Fibroblast of pulmonary artery (primary cell): ENCODE results near the gene GDPGP1.

Experiments
- DNase-seq: peaks from one replicate; pipeline ENCODE4 v3.0.0-alpha.2; 2010; ENCODE audit warnings: low read depth
- H3K4me3 ChIP-seq: replicated peaks from 2 replicates; pipeline ENCODE4 v1.5.1; 2011; ENCODE audit warnings: low read depth, mild to moderate bottlenecking, control low read depth, low read length, moderate library complexity
- CTCF ChIP-seq: IDR thresholded peaks from 2 replicates; pipeline ENCODE4 v1.5.1; 2011; ENCODE audit warnings: mild to moderate bottlenecking, control low read depth, low read length, inconsistent platforms; ENCODE audit errors: missing control alignments

GDPGP1 gene

DNA sequence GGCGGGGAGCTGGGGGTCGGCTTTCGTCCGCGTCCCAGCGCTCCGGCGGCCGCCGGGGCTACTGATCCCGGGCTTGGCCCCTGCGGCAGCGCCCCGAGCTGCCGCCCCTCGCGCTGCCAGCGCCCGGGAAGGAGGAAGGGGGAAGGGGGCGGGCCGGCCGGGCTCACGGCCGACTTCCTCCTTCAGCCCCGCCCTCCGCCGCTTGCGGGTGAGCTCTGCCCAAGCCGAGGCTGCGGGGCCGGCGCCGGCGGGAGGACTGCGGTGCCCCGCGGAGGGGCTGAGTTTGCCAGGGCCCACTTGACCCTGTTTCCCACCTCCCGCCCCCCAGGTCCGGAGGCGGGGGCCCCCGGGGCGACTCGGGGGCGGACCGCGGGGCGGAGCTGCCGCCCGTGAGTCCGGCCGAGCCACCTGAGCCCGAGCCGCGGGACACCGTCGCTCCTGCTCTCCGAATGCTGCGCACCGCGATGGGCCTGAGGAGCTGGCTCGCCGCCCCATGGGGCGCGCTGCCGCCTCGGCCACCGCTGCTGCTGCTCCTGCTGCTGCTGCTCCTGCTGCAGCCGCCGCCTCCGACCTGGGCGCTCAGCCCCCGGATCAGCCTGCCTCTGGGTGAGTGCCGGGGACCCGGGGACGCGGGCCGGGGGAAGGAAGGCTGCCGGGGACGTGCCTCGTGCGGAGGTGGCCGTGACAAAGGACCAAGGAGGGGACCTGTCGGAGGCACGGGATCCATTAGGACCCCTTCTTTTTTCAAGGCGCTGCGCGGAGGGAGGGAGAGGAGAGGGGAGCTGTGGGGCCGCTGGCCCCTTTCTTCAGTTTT lies 32.7 kb upstream of the GDPGP1 start, which contains the start of gene SEMA4B:
Gene SEMA4B (plus strand): TSS at position 201 of the 814 bp plus-strand sequence. CDS start 249 bp downstream, at position 450.
- peak; percentile 35 for DNase-seq

DNA sequence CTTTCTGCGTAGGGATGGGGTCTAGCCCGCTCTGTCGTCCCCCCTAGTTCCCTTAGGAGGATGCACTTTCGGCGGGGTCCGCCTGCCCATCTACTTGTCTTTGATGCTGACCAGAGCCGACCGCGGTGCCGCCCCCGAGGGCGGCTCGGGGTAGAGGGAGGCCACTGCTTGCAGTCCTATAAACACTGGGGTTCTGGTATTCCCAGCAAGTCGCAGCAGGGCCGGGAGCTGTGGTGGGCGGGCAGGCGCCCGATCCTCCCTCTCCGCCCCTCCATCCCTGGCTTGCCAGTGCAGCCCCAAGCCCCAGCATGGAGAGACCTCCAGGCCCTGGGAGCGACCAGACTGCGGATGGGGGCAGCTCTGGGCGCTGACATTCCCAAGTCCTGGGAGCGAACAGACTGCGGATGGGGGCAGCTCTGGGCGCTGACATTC lies 32.0 kb upstream of the GDPGP1 start:
- no peak for DNase-seq
- TF ChIP-seq CTCF, result no peak
- H3K4me3 ChIP-seq, result peak overlapping the region; percentile 58

More for the DNA sequence above, 32.7 kb upstream of the GDPGP1 start, which contains the start of gene SEMA4B:
- peak within 1 kb of the TSS; percentile 58 for H3K4me3 ChIP-seq
- no peak for TF ChIP-seq CTCF

DNA sequence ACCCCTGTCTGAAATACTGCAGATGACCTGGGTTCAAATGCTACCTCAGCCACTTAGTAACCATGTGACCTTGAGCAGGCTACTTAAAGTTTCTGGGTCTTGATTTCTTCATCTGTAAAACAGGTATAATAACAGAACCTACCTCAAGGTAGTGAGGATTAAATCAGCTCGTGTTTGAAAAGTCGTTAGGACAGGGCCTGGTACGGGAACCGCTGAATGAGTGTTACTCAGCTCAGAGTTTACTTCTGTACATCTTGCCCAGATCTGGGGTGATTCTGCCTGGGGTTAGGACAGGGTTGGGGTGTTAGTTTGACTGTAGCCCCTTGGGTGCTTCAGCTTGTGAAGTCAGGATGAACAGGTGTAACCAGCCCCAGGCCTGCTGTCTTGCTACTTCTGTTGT lies 31.1 kb upstream of the GDPGP1 start:
- no peak for DNase-seq
- TF ChIP-seq CTCF, result no peak
- H3K4me3 ChIP-seq, result no peak overlapping the region

DNA sequence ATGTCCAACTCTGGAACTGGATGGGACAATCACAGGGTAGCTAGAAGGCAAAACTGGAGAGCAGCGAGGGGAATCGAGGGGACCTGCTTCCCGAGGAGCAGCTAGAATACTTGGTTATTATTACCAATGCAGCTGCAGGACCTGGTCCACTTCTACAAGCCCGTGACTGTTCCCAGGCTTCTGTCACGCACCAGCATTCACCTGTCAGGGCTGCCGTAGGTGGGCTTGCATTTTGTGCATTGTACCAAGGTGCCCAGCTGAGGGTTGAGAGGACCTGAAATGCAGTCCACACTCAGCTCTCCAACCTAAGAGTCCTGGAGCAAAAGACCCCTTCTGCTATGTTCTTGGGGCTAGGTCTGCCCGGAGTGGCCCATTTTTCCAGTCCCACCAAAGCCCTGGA lies 30.5 kb upstream of the GDPGP1 start:
- H3K4me3 ChIP-seq, result no peak overlapping the region
- TF ChIP-seq CTCF, result no peak
- DNase-seq, result no peak

GRCh38 chr15:90203922-90204321 lies 30.1 kb upstream of the GDPGP1 start:
- no peak for TF ChIP-seq CTCF
- DNase-seq, result no peak
- no peak overlapping the region for H3K4me3 ChIP-seq

- no peak overlapping the region for H3K4me3 ChIP-seq
- TF ChIP-seq CTCF, result no peak
- no peak for DNase-seq
Measured at GRCh38 chr15:90205050-90205848, 28.8 kb upstream of the GDPGP1 start.
